GM19324 (cell line): ENCODE results near the gene TOP3B.

Source experiments
- ATAC-seq: cut with Tn5 transposase; IDR thresholded peaks from one replicate; pipeline ENCODE4 v1.9.1; 2021; ENCODE audit warnings: mild to moderate bottlenecking, moderate library complexity; ENCODE audit not compliant: unreplicated experiment, low FRiP score

TOP3B gene

GRCh38 chr22:21964918-21965484 is 17.6 kb downstream of the TOP3B start:
- ATAC-seq, result no peak

- ATAC-seq, result no peak
Measured at GRCh38 chr22:21964234-21964633, 18.4 kb downstream of the TOP3B start.

- no peak for ATAC-seq
Measured at GRCh38 chr22:21963790-21964211, 18.8 kb downstream of the TOP3B start.

GRCh38 chr22:21963286-21963685 is 19.3 kb downstream of the TOP3B start:
- no peak for ATAC-seq

- ATAC-seq, result no peak
Measured at GRCh38 chr22:21962655-21962949, 20.0 kb downstream of the TOP3B start.

- ATAC-seq, result no peak
Measured at GRCh38 chr22:21961886-21962654, 20.5 kb downstream of the TOP3B start.

- no peak for ATAC-seq
Measured at GRCh38 chr22:21961127-21961867, 21.3 kb downstream of the TOP3B start.

GRCh38 chr22:21960200-21961126 is 22.1 kb downstream of the TOP3B start:
- ATAC-seq, result no peak

- no peak for ATAC-seq
Measured at GRCh38 chr22:21959274-21960074, 23.1 kb downstream of the TOP3B start.

GRCh38 chr22:21958360-21959273 is 24.0 kb downstream of the TOP3B start:
- no peak for ATAC-seq

GRCh38 chr22:21952586-21953571 is 29.7 kb downstream of the TOP3B start, which contains the start of gene PPM1F:
TSS of gene PPM1F (minus strand) at chr22:21952848. CDS start at chr22:21946048, 6,800 bp downstream.
- peak; percentile 87 for ATAC-seq

- ATAC-seq, result no peak
Measured at GRCh38 chr22:21951931-21952465, 30.6 kb downstream of the TOP3B start.

- no peak for ATAC-seq
Measured at GRCh38 chr22:21951062-21951461, 31.5 kb downstream of the TOP3B start.

- ATAC-seq, result no peak
Measured at GRCh38 chr22:21949948-21950347, 32.6 kb downstream of the TOP3B start.

- ATAC-seq, result no peak
Measured at GRCh38 chr22:21949569-21949918, 33.0 kb downstream of the TOP3B start.

- ATAC-seq, result no peak
Measured at GRCh38 chr22:21948824-21949568, 33.6 kb downstream of the TOP3B start.

GRCh38 chr22:21948390-21948789 is 34.2 kb downstream of the TOP3B start:
- ATAC-seq, result no peak
